HG03095 (cell line): ENCODE results near the gene AKR1C8.
"Not testable (repeated sequence)": the region's sequence is repeated elsewhere in the genome, so short reads cannot be mapped to it uniquely, and the experiment has no call there.

Experiments
- ATAC-seq: cut with Tn5 transposase; IDR thresholded peaks from one replicate; pipeline ENCODE4 v1.9.1; 2021; ENCODE audit warnings: moderate library complexity; ENCODE audit not compliant: unreplicated experiment

Gene AKR1C8

GRCh38 chr10:5184987-5185775 lies at the start of gene AKR1C8:
TSS of gene AKR1C8 (minus strand) at chr10:5185150. CDS start at chr10:5185104, 46 bp downstream.
- ATAC-seq: no peak

DNA sequence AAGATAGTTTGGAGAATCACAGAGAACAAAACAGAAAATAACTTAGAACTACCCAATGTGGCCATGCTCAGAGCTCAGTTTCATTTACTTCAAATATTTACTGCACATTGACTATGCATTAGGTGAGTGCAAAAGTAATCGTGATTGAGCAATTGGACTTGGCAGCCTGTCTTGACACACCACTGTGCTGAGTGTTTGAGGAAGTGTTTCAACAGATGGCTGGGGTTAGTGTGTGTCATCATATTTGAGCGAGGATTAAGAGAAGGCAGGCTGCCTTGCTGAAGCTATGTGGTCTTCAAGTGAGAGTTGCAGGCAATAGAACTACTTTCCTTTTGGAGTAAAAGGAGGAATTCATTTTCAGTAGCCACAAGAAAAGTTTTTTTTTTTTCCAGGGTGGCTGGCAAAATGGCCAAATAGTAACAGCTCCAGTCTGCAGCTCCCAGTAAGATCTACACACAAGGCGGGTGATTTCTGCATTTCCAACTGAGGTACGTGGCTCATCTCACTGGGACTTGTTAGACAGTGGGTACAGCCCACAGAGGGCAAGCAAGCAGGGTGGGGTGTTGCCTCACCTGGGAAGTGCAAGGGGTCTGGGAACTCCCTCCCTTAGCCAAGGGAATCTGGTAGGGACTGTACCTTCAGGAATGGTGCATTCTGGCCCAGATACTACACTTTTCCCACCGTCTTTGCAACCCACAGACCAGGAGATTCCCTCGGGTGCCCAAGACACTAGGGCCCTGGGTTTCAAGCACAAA lies 49.3 kb upstream of the AKR1C8 start:
- ATAC-seq: no peak

DNA sequence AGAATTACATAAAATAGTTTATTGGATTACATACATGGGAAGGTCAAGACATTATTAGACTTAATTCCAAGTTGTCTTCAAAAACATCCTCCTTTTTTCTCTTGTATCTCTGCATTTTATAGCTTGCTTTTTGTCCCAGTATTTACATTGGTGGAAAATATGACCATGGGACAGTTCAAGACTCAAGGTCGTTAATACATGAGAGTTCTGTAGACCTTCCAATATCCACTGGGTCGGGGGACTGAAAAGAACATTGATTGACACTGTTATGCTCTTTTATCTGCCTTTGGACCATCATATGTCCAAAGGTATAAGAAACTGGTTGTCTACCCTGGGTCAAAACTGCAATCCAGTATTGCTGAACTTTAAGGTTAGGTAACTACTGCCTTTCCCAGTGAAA lies 48.4 kb upstream of the AKR1C8 start:
- no peak for ATAC-seq

- no peak for ATAC-seq
These were observed 44.1 kb upstream of the AKR1C8 start for GRCh38 chr10:5229019-5229418.

GRCh38 chr10:5222942-5223341 lies 38.0 kb upstream of the AKR1C8 start:
- not testable (repeated sequence) for ATAC-seq

DNA sequence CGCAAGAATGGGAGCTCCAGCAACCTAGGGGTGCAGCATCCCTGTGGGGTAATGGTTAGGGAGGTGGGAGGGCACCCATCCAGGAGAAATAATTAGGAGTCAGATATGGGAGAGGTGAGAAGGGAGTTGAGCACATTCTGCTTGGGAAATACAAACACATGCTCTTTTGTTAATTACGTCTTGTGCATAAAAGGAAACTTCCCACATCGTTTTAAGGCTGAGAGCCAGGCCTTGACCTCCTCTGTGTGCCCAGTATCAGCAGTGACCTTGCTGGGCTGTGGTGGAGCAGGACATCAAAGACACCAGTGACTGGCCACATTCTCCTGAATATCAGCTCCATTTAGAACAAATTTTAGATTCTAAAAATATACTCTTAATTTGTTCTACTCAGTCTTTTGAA lies 34.3 kb upstream of the AKR1C8 start:
- no peak for ATAC-seq

GRCh38 chr10:5216801-5217200 lies 31.9 kb upstream of the AKR1C8 start:
- ATAC-seq: no peak

GRCh38 chr10:5211696-5212536 lies 27.0 kb upstream of the AKR1C8 start:
- ATAC-seq: no peak

DNA sequence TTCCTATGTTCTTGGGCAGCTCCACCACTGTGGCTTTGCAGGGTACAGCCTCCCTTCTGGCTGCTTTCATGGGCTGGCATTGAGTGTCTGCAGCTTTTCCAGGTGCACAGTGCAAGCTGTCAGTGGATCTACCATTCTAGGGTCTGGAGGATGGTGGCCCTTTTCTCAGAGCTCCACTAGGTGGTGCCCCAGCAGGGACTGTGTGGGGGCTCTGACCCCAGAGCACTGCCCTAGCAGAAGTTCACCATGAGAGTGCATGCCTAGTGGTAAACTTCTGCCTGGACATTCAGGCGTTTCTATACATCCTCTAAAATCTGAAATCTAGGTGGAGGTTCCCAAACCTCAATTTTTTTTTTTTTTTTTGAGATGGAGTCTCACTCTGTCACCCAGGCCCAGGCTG lies 25.3 kb upstream of the AKR1C8 start:
- ATAC-seq: not testable (repeated sequence)

- ATAC-seq: not testable (repeated sequence)
These were observed 24.8 kb upstream of the AKR1C8 start for GRCh38 chr10:5209776-5210175.

- no peak for ATAC-seq
These were observed 21.8 kb upstream of the AKR1C8 start for GRCh38 chr10:5206799-5207198.

GRCh38 chr10:5199398-5199797 lies 14.4 kb upstream of the AKR1C8 start:
- ATAC-seq: no peak

DNA sequence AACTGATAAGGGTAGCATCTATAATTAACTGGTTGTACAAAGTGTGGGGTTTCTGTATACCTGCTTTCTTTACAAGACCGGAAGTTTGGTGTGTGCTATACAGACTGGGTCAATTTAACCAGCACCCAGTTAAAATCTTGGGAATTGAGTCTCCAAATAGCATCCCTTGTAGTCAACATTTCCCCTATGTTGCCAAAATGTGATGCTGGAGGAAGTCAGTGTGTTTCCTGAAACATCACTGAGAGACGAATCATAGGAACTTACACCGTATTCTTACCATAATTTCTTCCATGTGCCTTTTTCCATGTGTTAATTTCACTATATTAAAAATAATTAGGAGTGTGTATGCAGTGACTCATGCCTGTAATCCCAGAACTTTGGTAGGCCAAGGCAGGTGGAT lies 13.4 kb upstream of the AKR1C8 start:
- ATAC-seq: no peak

DNA sequence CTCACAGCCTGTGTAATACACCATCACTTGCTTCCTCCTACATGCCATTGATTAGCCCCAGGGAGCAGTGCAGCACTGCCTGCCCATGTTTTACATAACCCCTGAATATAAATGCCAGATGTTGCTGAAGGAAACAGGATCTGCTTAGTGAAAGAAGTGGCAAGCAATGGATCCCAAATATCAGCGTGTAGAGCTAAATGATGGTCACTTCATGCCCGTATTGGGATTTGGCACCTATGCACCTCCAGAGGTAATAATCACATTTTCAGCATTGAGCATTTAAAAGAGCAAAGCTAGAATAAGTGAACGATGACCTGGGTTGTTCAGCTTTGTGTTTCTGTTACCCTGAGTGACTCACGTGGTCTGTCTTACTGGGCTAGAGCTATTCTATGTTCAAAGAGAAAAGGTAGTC lies 11.8 kb upstream of the AKR1C8 start, which contains the start of gene AKR1C4:
AKR1C4 (plus strand) TSS at position 136 of the 412 bp plus-strand sequence; CDS start at position 167, 31 bp downstream.
- no peak for ATAC-seq

DNA sequence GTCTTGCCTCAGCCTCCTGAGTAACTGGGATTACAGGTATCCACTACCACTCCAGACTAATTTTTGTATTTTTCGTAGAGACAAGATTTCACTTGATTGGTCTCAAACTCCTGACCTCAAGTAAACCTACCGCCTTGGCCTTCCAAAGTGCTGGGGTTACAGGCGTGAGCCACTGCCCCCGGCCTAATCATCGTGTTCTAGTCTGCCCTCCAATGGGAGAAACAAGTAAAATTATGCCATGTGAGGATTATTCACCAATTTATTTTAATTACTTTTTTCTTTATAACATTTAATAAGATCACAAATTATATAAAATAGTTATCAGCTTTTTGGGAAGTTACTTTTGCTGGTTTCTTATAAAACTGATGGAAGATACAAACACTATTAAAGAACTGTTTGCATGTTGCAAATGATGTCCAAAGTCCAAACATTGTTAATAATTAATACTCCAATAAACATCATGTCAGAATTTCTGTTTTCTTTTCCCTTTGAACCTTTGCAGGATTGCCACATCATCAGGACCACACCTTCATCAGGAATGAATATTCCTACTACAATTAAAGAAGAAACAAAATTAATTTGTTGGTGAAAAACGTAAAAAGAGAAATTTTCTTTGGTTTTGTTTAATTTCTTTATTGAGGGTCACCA lies 10.9 kb upstream of the AKR1C8 start:
- ATAC-seq: no peak

GRCh38 chr10:5194431-5194830 lies 9.5 kb upstream of the AKR1C8 start:
- no peak for ATAC-seq

GRCh38 chr10:5188358-5188757 lies 3.4 kb upstream of the AKR1C8 start:
- ATAC-seq: no peak

GRCh38 chr10:5187867-5188266 lies 2.9 kb upstream of the AKR1C8 start:
- ATAC-seq: no peak

GRCh38 chr10:5183923-5184322 lies 1.0 kb downstream of the AKR1C8 start:
- no peak for ATAC-seq

GRCh38 chr10:5180503-5180902 lies 4.4 kb downstream of the AKR1C8 start:
- ATAC-seq: not testable (repeated sequence)

DNA sequence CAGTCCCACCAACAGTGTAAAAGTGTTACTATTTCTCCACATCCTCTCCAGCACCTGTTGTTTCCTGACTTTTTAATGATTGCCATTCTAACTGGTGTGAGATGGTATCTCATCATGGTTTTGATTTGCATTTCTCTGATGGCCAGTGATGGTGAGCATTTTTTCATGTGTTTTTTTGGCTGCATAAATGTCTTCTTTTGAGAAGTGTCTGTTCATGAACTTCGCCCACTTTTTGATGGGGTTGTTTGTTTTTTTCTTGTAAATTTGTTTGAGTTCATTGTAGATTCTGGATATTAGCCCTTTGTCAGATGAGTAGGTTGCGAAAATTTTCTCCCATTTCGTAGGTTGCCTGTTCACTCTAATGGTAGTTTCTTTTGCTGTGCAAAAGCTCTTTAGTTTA lies 9.4 kb downstream of the AKR1C8 start:
- ATAC-seq: not testable (repeated sequence)
